Motor neuron (in vitro differentiated cells): ENCODE measurements around the gene GTSE1. TPM values are rescaled to one million over a fixed set of nuclear protein-coding genes. Genes with fewer than 3 reads are reported as not detected.

Experiments
- ATAC-seq, 8 experiments: fragments of 200-7000 bp; cut with Tn5 transposase; replicated peaks in 6 of 8; 2 replicates each; pipeline ENCODE4 v1.8.0; 2021; ENCODE audit warnings: mild to moderate bottlenecking in 8 of 8, moderate library complexity in 8 of 8
- H3K27ac ChIP-seq, 2 donors: fragments of 250-450 bp; sonication (Bioruptor Pico); 2 replicates each; pipeline ENCODE4 v1.9.0; 2021; ENCODE audit warnings: antibody characterized with exemption in 2 of 2, mild to moderate bottlenecking in 2 of 2, moderate library complexity in 1 of 2
- H3K4me1 ChIP-seq, 2 donors: fragments of 250-450 bp; sonication (Bioruptor Pico); replicated peaks in 1 of 2; 2 replicates each; pipeline ENCODE4 v1.6.1; 2021; ENCODE audit warnings: antibody characterized with exemption in 2 of 2, mild to moderate bottlenecking in 2 of 2, moderate library complexity in 1 of 2
- H3K4me3 ChIP-seq, 5 donors: fragments of 250-450 bp; sonication (Bioruptor Pico); 2 replicates each; pipeline ENCODE4 v1.9.0; 2021; ENCODE audit warnings: antibody characterized with exemption in 5 of 5, mild to moderate bottlenecking in 5 of 5, moderate library complexity in 4 of 5
- WGBS, 10 experiments: fragments of 450-650 bp; shearing (Covaris generic); methylation state at CpG; one replicate each; pipeline ENCODE4 v1.0.0; 2022; 5-methylcytosine and 5-hydroxymethylcytosine counted together
- in situ Hi-C, 9 experiments: fragments of 400-800 bp; cut with MboI; loops; one replicate each; pipeline ENCODE4 v1.15.0; 2021; ENCODE audit warnings: low sequenced_read_pairs in 9 of 9, low pct_unique_long_range_greater_than_20kb in 2 of 9; ENCODE audit not compliant: unreplicated experiment in 9 of 9
- total RNA-seq, 8 experiments: library from RNA; unstranded; fragments of 300-600 nt; gene quantifications; 2 replicates each; pipeline versions ENCODE4 v1.2.3 to v1.2.4, GENCODE V29; 2022

The GTSE1 gene
- total RNA-seq, 8 experiments from 2014 or later = 0.20 to 24.9 (median 1.8) TPM

- WGBS, 10 experiments = 89 to 100% (median 99%) methylated on average over 1 to 10 of the region's 15 CpGs; no CpG with 5 or more reads in 3 of the 10 experiments
- Histone ChIP-seq H3K4me1 (peaks cover 0 to 8% of the 10 kb centered on the region in 2 donors), H3K4me3 (no peak overlapping the region), H3K27ac (no peak overlapping the region)
- ATAC-seq = no peak
- in situ Hi-C loops = no loop called here
These were observed 51.5 kb downstream of the GTSE1 start for GRCh38 chr22:46348099-46348695.

GRCh38 chr22:46349238-46349637, 52.6 kb downstream of the GTSE1 start:
- ATAC-seq = no peak
- WGBS, 10 experiments = 81 to 100% (median 93%) methylated on average over 4 to 18 of the region's 18 CpGs; no CpG with 5 or more reads in 1 of the 10 experiments
- Histone ChIP-seq H3K27ac (no peak overlapping the region), H3K4me1 (peaks cover 0 to 6% of the 10 kb centered on the region in 2 donors), H3K4me3 (no peak overlapping the region)
- in situ Hi-C loops = no loop called here

- ATAC-seq = no peak
- Histone ChIP-seq H3K27ac (no peak overlapping the region), H3K4me3 (no peak overlapping the region), H3K4me1 (peaks cover 0 to 6% of the 10 kb centered on the region in 2 donors)
- in situ Hi-C loops = loop anchor here in 6 of 9 experiments (10.0 to 25.0 kb wide), 2 partner anchors 188 to 195 kb away; partner anchors contain the start of gene CELSR1 (in 3 of the 6)
- 0 to 100% (median 81%) methylated on average over 1 to 6 of the region's 6 CpGs; no CpG with 5 or more reads in 2 of the 10 experiments for WGBS, 10 experiments
These were observed 53.0 kb downstream of the GTSE1 start for GRCh38 chr22:46349681-46350080.

GRCh38 chr22:46350121-46350520, 53.5 kb downstream of the GTSE1 start:
- WGBS, 10 experiments = 38 to 100% (median 79%) methylated on average over 1 to 7 of the region's 7 CpGs; no CpG with 5 or more reads in 1 of the 10 experiments
- Histone ChIP-seq H3K4me1 (peaks cover 0 to 6% of the 10 kb centered on the region in 2 donors), H3K27ac (no peak overlapping the region), H3K4me3 (no peak overlapping the region)
- peak in 1 of 8 experiments; percentile 28 for ATAC-seq
- in situ Hi-C loops = loop anchor here in 6 of 9 experiments (10.0 to 25.0 kb wide), 2 partner anchors 187 to 195 kb away; partner anchors contain the start of gene CELSR1 (in 3 of the 6)

GRCh38 chr22:46350646-46351045, 54.0 kb downstream of the GTSE1 start:
- ATAC-seq = no peak
- H3K4me1 ChIP-seq = peaks cover 0 to 6% of the 10 kb centered on the region in 2 donors
- no peak overlapping the region for H3K4me3 ChIP-seq
- in situ Hi-C loops = loop anchor here in 6 of 9 experiments (10.0 to 25.0 kb wide), 2 partner anchors 187 to 194 kb away; partner anchors contain the start of gene CELSR1 (in 3 of the 6)
- 80 to 100% (median 89%) methylated on average over 1 to 7 of the region's 20 CpGs; no CpG with 5 or more reads in 6 of the 10 experiments for WGBS, 10 experiments
- no peak overlapping the region for H3K27ac ChIP-seq

- in situ Hi-C loops = loop anchor here in 6 of 9 experiments (10.0 to 25.0 kb wide), 2 partner anchors 186 to 194 kb away; partner anchors contain the start of gene CELSR1 (in 3 of the 6)
- no peak overlapping the region for H3K4me3 ChIP-seq
These were observed 54.6 kb downstream of the GTSE1 start for GRCh38 chr22:46351131-46351735.

GRCh38 chr22:46351767-46352166, 55.1 kb downstream of the GTSE1 start:
- in situ Hi-C loops = loop anchor here in 6 of 9 experiments (10.0 to 25.0 kb wide), 2 partner anchors 186 to 193 kb away; partner anchors contain the start of gene CELSR1 (in 3 of the 6)
- 80 to 100% (median 80%) methylated on average over 1 to 5 of the region's 23 CpGs; no CpG with 5 or more reads in 5 of the 10 experiments for WGBS, 10 experiments
- ATAC-seq = no peak
- Histone ChIP-seq H3K27ac (no peak overlapping the region), H3K4me3 (no peak overlapping the region), H3K4me1 (peaks cover 0 to 6% of the 10 kb centered on the region in 2 donors)

More at GRCh38 chr22:46351131-46351735, 54.6 kb downstream of the GTSE1 start:
- no peak overlapping the region for H3K27ac ChIP-seq
- WGBS, 10 experiments = 70 to 100% (median 96%) methylated on average over 2 to 10 of the region's 28 CpGs; no CpG with 5 or more reads in 2 of the 10 experiments
- ATAC-seq = no peak
- peaks cover 0 to 6% of the 10 kb centered on the region in 2 donors for H3K4me1 ChIP-seq

GRCh38 chr22:46352276-46352675, 55.6 kb downstream of the GTSE1 start:
- Histone ChIP-seq H3K4me3 (no peak overlapping the region), H3K27ac (no peak overlapping the region), H3K4me1 (peaks cover 0 to 6% of the 10 kb centered on the region in 2 donors)
- in situ Hi-C loops = loop anchor here in 6 of 9 experiments (10.0 to 25.0 kb wide), 2 partner anchors 185 to 193 kb away; partner anchors contain the start of gene CELSR1 (in 3 of the 6)
- no peak for ATAC-seq
- WGBS, 10 experiments = 91 to 100% (median 94%) methylated on average over 5 to 8 of the region's 10 CpGs; no CpG with 5 or more reads in 7 of the 10 experiments

- H3K27ac ChIP-seq = peak overlapping the region in 1 of 2 donors; percentile 48
- 50 to 94% (median 90%) methylated on average over 2 to 7 of the region's 20 CpGs; no CpG with 5 or more reads in 5 of the 10 experiments for WGBS, 10 experiments
- in situ Hi-C loops = loop anchor here in 6 of 9 experiments (10.0 to 25.0 kb wide), 2 partner anchors 184 to 192 kb away; partner anchors contain the start of gene CELSR1 (in 3 of the 6)
- H3K4me3 ChIP-seq = no peak overlapping the region
- peaks cover 0 to 6% of the 10 kb centered on the region in 2 donors for H3K4me1 ChIP-seq
- ATAC-seq = peak in 5 of 8 experiments; percentile 25 to 89 (median 82)
These were observed 56.2 kb downstream of the GTSE1 start for GRCh38 chr22:46352691-46353386.

GRCh38 chr22:46353483-46354105, 56.9 kb downstream of the GTSE1 start:
- 90 to 100% (median 99%) methylated on average over 1 to 7 of the region's 8 CpGs; no CpG with 5 or more reads in 4 of the 10 experiments for WGBS, 10 experiments
- peaks cover 0 to 6% of the 10 kb centered on the region in 2 donors for H3K4me1 ChIP-seq
- in situ Hi-C loops = loop anchor here in 6 of 9 experiments (10.0 to 25.0 kb wide), 2 partner anchors 184 to 191 kb away; partner anchors contain the start of gene CELSR1 (in 3 of the 6)
- H3K27ac ChIP-seq = peak overlapping the region in 1 of 2 donors; percentile 48
- no peak for ATAC-seq
- H3K4me3 ChIP-seq = no peak overlapping the region

GRCh38 chr22:46354176-46354992, 57.7 kb downstream of the GTSE1 start:
- no peak overlapping the region for H3K4me3 ChIP-seq
- H3K27ac ChIP-seq = no peak overlapping the region
- 20 to 93% (median 80%) methylated on average over 2 to 8 of the region's 21 CpGs; no CpG with 5 or more reads in 3 of the 10 experiments for WGBS, 10 experiments
- H3K4me1 ChIP-seq = peaks cover 0 to 6% of the 10 kb centered on the region in 2 donors
- in situ Hi-C loops = loop anchor here in 6 of 9 experiments (10.0 to 25.0 kb wide), 2 partner anchors 183 to 190 kb away; partner anchors contain the start of gene CELSR1 (in 3 of the 6)
- no peak for ATAC-seq
